Measurements from ENCODE around the gene FUS. TPM values are rescaled to one million over a fixed set of nuclear protein-coding genes. Genes with fewer than 3 reads are reported as not detected.
"Not testable (repeated sequence)": the region's sequence is repeated elsewhere in the genome, so short reads cannot be mapped to it uniquely, and the experiment has no call there.

Gene FUS
- total RNA-seq, 1 donor from 2014 or later, result 346 TPM

DNA sequence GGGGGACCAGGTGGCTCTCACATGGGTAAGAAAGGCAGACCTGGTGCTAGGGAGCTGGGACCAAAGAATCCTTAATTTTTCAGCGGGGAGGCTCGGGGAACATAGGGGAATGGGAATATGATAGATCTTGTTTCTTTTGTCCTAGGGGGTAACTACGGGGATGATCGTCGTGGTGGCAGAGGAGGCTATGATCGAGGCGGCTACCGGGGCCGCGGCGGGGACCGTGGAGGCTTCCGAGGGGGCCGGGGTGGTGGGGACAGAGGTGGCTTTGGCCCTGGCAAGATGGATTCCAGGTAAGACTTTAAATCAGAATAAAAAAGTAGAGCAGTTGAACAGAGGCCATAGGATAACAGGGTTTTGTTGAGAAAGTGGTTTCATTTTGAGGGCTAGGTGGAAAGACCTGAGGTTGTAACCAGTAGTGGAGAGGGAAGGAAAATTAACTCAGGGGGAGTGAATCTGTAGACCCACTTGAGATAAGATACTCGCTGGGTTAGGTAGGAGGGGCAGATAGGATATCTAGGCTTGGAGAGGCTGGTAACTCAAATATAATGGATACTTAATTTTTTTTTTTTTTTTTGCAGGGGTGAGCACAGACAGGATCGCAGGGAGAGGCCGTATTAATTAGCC lies 11.0 kb downstream of the FUS start:
- no peaks in the 10 kb centered on the region for H3K27me3 Mint-ChIP-seq (ENCODE audit: unreplicated experiment)
- peaks cover 83% of the 10 kb centered on the region for H3K36me3 Mint-ChIP-seq (ENCODE audit: unreplicated experiment)
- DNase-seq (ENCODE audit: extremely low spot score, unreplicated experiment), result no peak
- H3K4me1 Mint-ChIP-seq (ENCODE audit: unreplicated experiment), result peaks cover 4% of the 10 kb centered on the region
- TF ChIP-seq, protein P1, sequence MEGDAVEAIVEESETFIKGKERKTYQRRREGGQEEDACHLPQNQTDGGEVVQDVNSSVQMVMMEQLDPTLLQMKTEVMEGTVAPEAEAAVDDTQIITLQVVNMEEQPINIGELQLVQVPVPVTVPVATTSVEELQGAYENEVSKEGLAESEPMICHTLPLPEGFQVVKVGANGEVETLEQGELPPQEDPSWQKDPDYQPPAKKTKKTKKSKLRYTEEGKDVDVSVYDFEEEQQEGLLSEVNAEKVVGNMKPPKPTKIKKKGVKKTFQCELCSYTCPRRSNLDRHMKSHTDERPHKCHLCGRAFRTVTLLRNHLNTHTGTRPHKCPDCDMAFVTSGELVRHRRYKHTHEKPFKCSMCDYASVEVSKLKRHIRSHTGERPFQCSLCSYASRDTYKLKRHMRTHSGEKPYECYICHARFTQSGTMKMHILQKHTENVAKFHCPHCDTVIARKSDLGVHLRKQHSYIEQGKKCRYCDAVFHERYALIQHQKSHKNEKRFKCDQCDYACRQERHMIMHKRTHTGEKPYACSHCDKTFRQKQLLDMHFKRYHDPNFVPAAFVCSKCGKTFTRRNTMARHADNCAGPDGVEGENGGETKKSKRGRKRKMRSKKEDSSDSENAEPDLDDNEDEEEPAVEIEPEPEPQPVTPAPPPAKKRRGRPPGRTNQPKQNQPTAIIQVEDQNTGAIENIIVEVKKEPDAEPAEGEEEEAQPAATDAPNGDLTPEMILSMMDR (IDR thresholded peaks at IDR 0.05), result no peak
- H3K4me3 Mint-ChIP-seq (ENCODE audit: unreplicated experiment), result no peak overlapping the region
- H3K9me3 Mint-ChIP-seq (ENCODE audit: unreplicated experiment), result no peaks in the 10 kb centered on the region
- no peak overlapping the region for H3K27ac Mint-ChIP-seq (ENCODE audit: unreplicated experiment)

DNA sequence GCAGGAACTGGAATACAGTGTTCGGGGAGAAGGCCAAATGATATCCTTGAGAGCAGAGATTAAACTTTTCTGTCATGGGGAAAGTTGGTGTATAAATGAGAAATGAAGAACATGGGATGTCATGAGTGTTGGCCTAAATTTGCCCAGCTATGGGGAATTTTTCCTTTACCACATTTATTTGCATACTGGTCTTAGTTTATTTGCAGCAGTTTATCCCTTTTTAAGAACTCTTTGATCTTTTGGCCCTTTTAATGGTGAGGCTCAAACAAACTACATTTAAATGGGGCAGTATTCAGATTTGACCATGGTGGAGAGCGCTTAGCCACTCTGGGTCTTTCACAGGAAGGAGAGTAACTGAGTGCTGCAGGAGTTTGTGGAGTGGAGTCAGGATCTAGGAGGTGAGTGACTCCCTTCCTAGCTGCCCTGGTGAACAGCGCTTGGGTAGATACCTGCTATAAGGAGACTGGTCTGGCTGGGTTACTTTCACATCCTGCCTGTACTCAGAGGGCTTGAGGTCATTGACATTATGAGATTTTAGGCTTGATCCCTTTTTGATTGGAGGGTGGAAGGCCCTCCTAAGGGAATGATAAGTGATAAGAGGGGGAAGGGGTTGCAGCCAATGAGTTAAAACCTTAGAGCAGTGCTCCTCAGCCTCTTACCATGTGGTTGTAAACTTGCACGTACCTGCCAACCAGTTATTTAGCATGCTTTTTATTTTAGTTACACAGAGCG lies 11.9 kb downstream of the FUS start:
- DNase-seq (ENCODE audit: extremely low spot score, unreplicated experiment), result no peak
- no peak overlapping the region for H3K4me3 Mint-ChIP-seq (ENCODE audit: unreplicated experiment)
- H3K27me3 Mint-ChIP-seq (ENCODE audit: unreplicated experiment), result no peaks in the 10 kb centered on the region
- no peaks in the 10 kb centered on the region for H3K4me1 Mint-ChIP-seq (ENCODE audit: unreplicated experiment)
- peaks cover 78% of the 10 kb centered on the region for H3K36me3 Mint-ChIP-seq (ENCODE audit: unreplicated experiment)
- H3K27ac Mint-ChIP-seq (ENCODE audit: unreplicated experiment), result peak overlapping the region; percentile 2
- TF ChIP-seq, protein P1 (IDR thresholded peaks at IDR 0.05), result no peak
- no peaks in the 10 kb centered on the region for H3K9me3 Mint-ChIP-seq (ENCODE audit: unreplicated experiment)

DNA sequence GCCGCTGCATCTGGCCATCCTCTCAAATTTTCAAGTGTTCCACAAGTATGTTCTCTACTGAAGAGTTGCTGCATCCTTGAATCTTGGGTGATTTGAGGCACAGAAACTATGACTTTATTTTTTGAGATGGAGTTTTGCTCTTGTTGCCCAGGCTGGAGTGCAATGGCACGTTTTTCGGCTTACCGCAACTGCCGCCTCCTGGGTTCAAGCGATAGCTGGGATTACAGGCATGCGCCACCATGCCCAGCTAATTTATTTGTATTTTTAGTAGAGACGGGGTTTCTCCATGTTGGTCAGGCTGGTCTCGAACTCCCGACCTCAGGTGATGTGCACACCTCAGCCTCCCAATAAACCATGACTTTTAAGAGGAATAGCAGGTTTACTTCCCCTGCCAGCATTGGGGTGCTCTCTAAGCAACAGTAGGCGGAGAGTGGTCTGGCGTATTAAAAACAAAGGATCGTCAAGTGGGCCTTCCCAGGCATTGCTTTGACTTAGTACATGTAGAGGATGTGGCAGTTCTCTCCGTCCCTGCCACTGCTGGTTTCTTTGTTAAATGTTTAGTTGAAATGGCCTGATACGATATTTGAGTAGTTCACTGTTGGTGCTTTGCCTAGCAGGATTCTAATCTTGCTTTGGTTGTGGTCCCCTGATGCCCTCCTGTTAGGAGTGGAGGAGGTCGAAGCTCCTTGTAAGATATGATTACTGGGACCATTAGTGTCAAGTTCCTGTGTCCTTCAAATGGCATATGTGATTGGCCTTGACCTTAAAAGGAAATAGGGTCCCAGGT lies 13.1 kb downstream of the FUS start:
- TF ChIP-seq, protein P1 (IDR thresholded peaks at IDR 0.05), result no peak
- no peaks in the 10 kb centered on the region for H3K27me3 Mint-ChIP-seq (ENCODE audit: unreplicated experiment)
- DNase-seq (ENCODE audit: extremely low spot score, unreplicated experiment), result no peak
- H3K4me1 Mint-ChIP-seq (ENCODE audit: unreplicated experiment), result no peaks in the 10 kb centered on the region
- H3K4me3 Mint-ChIP-seq (ENCODE audit: unreplicated experiment), result no peak overlapping the region
- H3K27ac Mint-ChIP-seq (ENCODE audit: unreplicated experiment), result no peak overlapping the region
- no peaks in the 10 kb centered on the region for H3K9me3 Mint-ChIP-seq (ENCODE audit: unreplicated experiment)
- peaks cover 66% of the 10 kb centered on the region for H3K36me3 Mint-ChIP-seq (ENCODE audit: unreplicated experiment)

DNA sequence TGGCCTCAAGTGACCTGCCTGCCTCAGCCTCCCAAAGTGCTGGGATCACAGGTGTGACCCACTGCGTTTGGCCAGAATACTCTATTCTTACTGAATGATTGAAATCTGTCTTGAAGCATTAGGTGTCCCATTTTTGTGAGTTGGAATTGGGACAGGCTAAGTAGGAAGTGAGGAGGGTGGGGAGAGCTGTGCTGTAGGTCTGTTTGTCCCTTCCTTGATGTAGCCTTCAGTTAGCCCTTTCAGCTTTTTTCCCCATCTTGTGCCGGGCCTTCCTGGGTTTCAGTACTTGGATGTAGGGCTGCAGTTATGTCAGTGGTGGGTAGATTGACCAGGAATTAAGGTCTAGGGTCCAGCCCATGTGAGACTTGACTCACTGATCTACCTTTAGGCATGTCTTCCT lies 13.9 kb downstream of the FUS start:
- Mint-ChIP-seq H3K36me3 (ENCODE audit: unreplicated experiment) (peaks cover 62% of the 10 kb centered on the region), H3K4me1 (ENCODE audit: unreplicated experiment) (peaks cover 3% of the 10 kb centered on the region), H3K9me3 (ENCODE audit: unreplicated experiment) (no peaks in the 10 kb centered on the region), H3K4me3 (ENCODE audit: unreplicated experiment) (no peak overlapping the region), H3K27ac (ENCODE audit: unreplicated experiment) (no peak overlapping the region), H3K27me3 (ENCODE audit: unreplicated experiment) (no peaks in the 10 kb centered on the region)
- TF ChIP-seq, protein P1 (IDR thresholded peaks at IDR 0.05), result no peak
- DNase-seq (ENCODE audit: extremely low spot score, unreplicated experiment), result no peak

DNA sequence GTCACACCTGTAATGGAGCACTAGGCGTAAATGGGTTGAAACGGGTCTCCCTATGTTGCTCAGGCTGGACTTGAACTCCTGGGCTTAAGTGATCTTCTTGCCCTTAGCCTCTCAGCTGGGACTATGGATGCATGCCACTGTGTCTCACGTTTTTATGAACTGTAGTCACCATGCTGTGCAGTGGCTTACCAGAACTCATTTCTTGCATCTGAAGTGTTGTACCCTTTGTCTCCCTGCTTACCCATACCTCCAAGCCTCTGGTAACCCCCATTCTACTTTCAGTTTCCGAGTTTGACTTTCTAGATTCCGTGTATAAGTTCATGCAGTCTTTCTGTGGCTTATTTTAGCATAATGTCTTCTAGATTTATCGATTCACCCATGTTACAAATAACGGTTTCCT lies 15.0 kb downstream of the FUS start:
- Mint-ChIP-seq H3K27me3 (ENCODE audit: unreplicated experiment) (no peaks in the 10 kb centered on the region), H3K9me3 (ENCODE audit: unreplicated experiment) (no peaks in the 10 kb centered on the region), H3K4me1 (ENCODE audit: unreplicated experiment) (peaks cover 11% of the 10 kb centered on the region), H3K27ac (ENCODE audit: unreplicated experiment) (no peak overlapping the region), H3K36me3 (ENCODE audit: unreplicated experiment) (peaks cover 59% of the 10 kb centered on the region), H3K4me3 (ENCODE audit: unreplicated experiment) (no peak overlapping the region)
- TF ChIP-seq, protein P1 (IDR thresholded peaks at IDR 0.05), result no peak
- no peak for DNase-seq (ENCODE audit: extremely low spot score, unreplicated experiment)

- H3K9me3 Mint-ChIP-seq (ENCODE audit: unreplicated experiment); H3K27me3 Mint-ChIP-seq (ENCODE audit: unreplicated experiment); H3K27ac Mint-ChIP-seq (ENCODE audit: unreplicated experiment); DNase-seq (ENCODE audit: extremely low spot score, unreplicated experiment); H3K4me3 Mint-ChIP-seq (ENCODE audit: unreplicated experiment): not testable (repeated sequence)
- Mint-ChIP-seq H3K36me3 (ENCODE audit: unreplicated experiment) (peaks cover 50% of the 10 kb centered on the region), H3K4me1 (ENCODE audit: unreplicated experiment) (peaks cover 20% of the 10 kb centered on the region)
These were observed 15.9 kb downstream of the FUS start for GRCh38 chr16:31195861-31196260.

Data from osteocyte (in vitro differentiated cells).